H1 (cell line): ENCODE measurements around the gene PPP1R7. TPM values are rescaled to one million over a fixed set of nuclear protein-coding genes. Genes with fewer than 3 reads are reported as not detected.

Experiments
- CTCF ChIA-PET: fragments of 300-600 bp; sonication (Branson Sonifier 250); formaldehyde crosslinking; loops from one replicate; lab custom pipeline; 2021; ENCODE audit not compliant: partially characterized antibody; lab: Charles Lee
- POLR2A ChIA-PET: fragments of 300-600 bp; sonication (Branson Sonifier 250); formaldehyde crosslinking; loops from one replicate; lab custom pipeline; 2021; ENCODE audit warnings: inconsistent platforms; ENCODE audit not compliant: partially characterized antibody; lab: Charles Lee
- DNase-seq, 2 experiments: peaks; one replicate each; pipeline versions ENCODE4 v3.0.0 to v3.0.0-alpha.2; 2010 to 2022; ENCODE audit warnings: low spot score in 2 of 2, low read depth in 1 of 2, mixed read lengths in 1 of 2
- FAIRE-seq: peaks from 2 replicates; lab custom pipeline; 2011; peaks lifted over from hg19 to GRCh38; lab: Jason Lieb, UNC
- H2AFZ ChIP-seq: 2 replicates; pipeline ENCODE4 v1.8.1; 2012; ENCODE audit warnings: low read length, inconsistent platforms
- H2AK5ac ChIP-seq: 2 replicates; pipeline ENCODE4 v1.6.1; 2013; ENCODE audit warnings: low read depth, low read length
- H2BK120ac ChIP-seq: replicated peaks from 2 replicates; pipeline ENCODE3; 2013; ENCODE audit warnings: low read depth, low read length, inconsistent platforms
- H2BK12ac ChIP-seq: 2 replicates; pipeline ENCODE4 v1.6.1; 2013; ENCODE audit warnings: low read depth, low read length
- H2BK15ac ChIP-seq: 2 replicates; pipeline ENCODE4 v1.6.1; 2013; ENCODE audit warnings: low read length
- H2BK20ac ChIP-seq: 2 replicates; pipeline ENCODE4 v1.6.1; 2013; ENCODE audit warnings: low read length
- H2BK5ac ChIP-seq: 2 replicates; pipeline ENCODE4 v1.6.1; 2013; ENCODE audit warnings: low read depth, low read length
- H3K14ac ChIP-seq: 2 replicates; pipeline ENCODE4 v1.6.1; 2013; ENCODE audit warnings: inconsistent platforms; ENCODE audit not compliant: insufficient read length
- H3K18ac ChIP-seq: 2 replicates; pipeline ENCODE4 v1.6.1; 2013; ENCODE audit warnings: low read length; ENCODE audit errors: extremely low read depth
- H3K23ac ChIP-seq: 2 replicates; pipeline ENCODE4 v1.6.1; 2013; ENCODE audit warnings: inconsistent platforms; ENCODE audit not compliant: insufficient read length
- H3K23me2 ChIP-seq: 2 replicates; pipeline ENCODE4 v1.6.1; 2013; ENCODE audit warnings: low read depth, low read length
- H3K27ac ChIP-seq: 2 replicates; pipeline ENCODE4 v1.6.1; 2011; ENCODE audit warnings: low read depth, low read length, inconsistent platforms
- H3K27me3 ChIP-seq, 4 experiments: replicated peaks in 1 of 4; 1 replicate in 1 of 4; 2 replicates in 3 of 4; pipeline versions ENCODE4 v1.6.1 to v1.8.1; 2011 to 2013; ENCODE audit warnings: low read length in 3 of 4, mild to moderate bottlenecking in 3 of 4, inconsistent platforms in 2 of 4, mixed read lengths in 2 of 4, moderate library complexity in 1 of 4; ENCODE audit not compliant: control insufficient read depth in 3 of 4, insufficient read depth in 3 of 4; ENCODE audit errors: extremely low read depth in 1 of 4
- H3K36me3 ChIP-seq, 4 experiments: 2 replicates each; pipeline versions ENCODE4 v1.6.1 to v1.8.1; 2011 to 2013; ENCODE audit warnings: mild to moderate bottlenecking in 4 of 4, low read length in 3 of 4, moderate library complexity in 2 of 4, control low read depth in 1 of 4, inconsistent platforms in 1 of 4; ENCODE audit not compliant: insufficient read depth in 4 of 4, control insufficient read depth in 2 of 4
- H3K4ac ChIP-seq: replicated peaks from 2 replicates; pipeline ENCODE3; 2013; ENCODE audit warnings: low read length, low read depth, mixed read lengths, inconsistent platforms; ENCODE audit not compliant: insufficient read length
- H3K4me1 ChIP-seq, 4 experiments: replicated peaks in 1 of 4; 1 replicate in 1 of 4; 2 replicates in 3 of 4; pipeline versions ENCODE4 v1.6.1 to v1.8.1; 2011 to 2013; ENCODE audit warnings: low read length in 3 of 4, inconsistent platforms in 2 of 4, mixed read lengths in 1 of 4; ENCODE audit not compliant: insufficient read depth in 4 of 4, control insufficient read depth in 3 of 4
- H3K4me2 ChIP-seq, 2 experiments: 2 replicates each; pipeline versions ENCODE4 v1.6.1 to v1.8.1; 2011 to 2013; ENCODE audit warnings: low read depth in 2 of 2, low read length in 2 of 2, control low read depth in 1 of 2, inconsistent platforms in 1 of 2, mild to moderate bottlenecking in 1 of 2; ENCODE audit not compliant: insufficient read depth in 1 of 2
- H3K4me3 ChIP-seq, 4 experiments: fragments of 200-600, 300-600 bp in 1 of 4; sonication (generic), shearing (Covaris generic), sonication (Bioruptor Twin) in 1 of 4; 2 replicates each; pipeline versions ENCODE4 v1.5.1 to v1.8.1; 2011 to 2016; ENCODE audit warnings: low read length in 4 of 4, low read depth in 3 of 4, control low read depth in 2 of 4, inconsistent platforms in 2 of 4, mild to moderate bottlenecking in 2 of 4, mixed read lengths in 1 of 4, moderate library complexity in 1 of 4; ENCODE audit not compliant: insufficient read depth in 2 of 4; ENCODE audit errors: extremely low read depth in 1 of 4
- H3K56ac ChIP-seq: replicated peaks from 2 replicates; pipeline ENCODE3; 2013; ENCODE audit warnings: low read depth, mild to moderate bottlenecking, mixed read lengths, low read length, inconsistent platforms; ENCODE audit not compliant: insufficient read length
- H3K79me1 ChIP-seq: 2 replicates; pipeline ENCODE4 v1.6.1; 2013; ENCODE audit warnings: low read depth, low read length, control low read depth
- H3K79me2 ChIP-seq, 2 experiments: 2 replicates each; pipeline versions ENCODE4 v1.6.1 to v1.8.1; 2012 to 2013; ENCODE audit warnings: low read length in 2 of 2, mild to moderate bottlenecking in 2 of 2, inconsistent platforms in 1 of 2; ENCODE audit not compliant: insufficient read depth in 2 of 2, control insufficient read depth in 1 of 2
- H3K9ac ChIP-seq, 4 experiments: replicated peaks in 1 of 4; 1 replicate in 1 of 4; 2 replicates in 3 of 4; pipeline versions ENCODE4 v1.6.1 to v1.8.1; 2011 to 2013; ENCODE audit warnings: low read depth in 3 of 4, low read length in 3 of 4, control low read depth in 2 of 4, mild to moderate bottlenecking in 2 of 4, moderate library complexity in 2 of 4, inconsistent platforms in 1 of 4; ENCODE audit errors: extremely low read depth in 1 of 4
- H3K9me3 ChIP-seq, 2 experiments: 2 replicates each; pipeline versions ENCODE4 v1.6.1 to v1.8.1; 2012 to 2013; ENCODE audit warnings: mild to moderate bottlenecking in 2 of 2, moderate library complexity in 2 of 2, control low read depth in 1 of 2, inconsistent platforms in 1 of 2, low read depth in 1 of 2, low read length in 1 of 2, mixed read lengths in 1 of 2; ENCODE audit not compliant: insufficient read depth in 2 of 2
- H4K20me1 ChIP-seq, 2 experiments: replicated peaks in 1 of 2; 2 replicates each; pipeline versions ENCODE3 to v1.8.1; 2011 to 2013; ENCODE audit warnings: inconsistent platforms in 2 of 2, low read length in 2 of 2, mild to moderate bottlenecking in 1 of 2; ENCODE audit not compliant: insufficient read depth in 2 of 2, control insufficient read depth in 1 of 2
- H4K5ac ChIP-seq: 2 replicates; pipeline ENCODE4 v1.6.1; 2013; ENCODE audit warnings: low read length, low read depth, mixed read lengths, inconsistent platforms; ENCODE audit not compliant: insufficient read length
- H4K8ac ChIP-seq: 2 replicates; pipeline ENCODE4 v1.8.0; 2013; ENCODE audit warnings: mild to moderate bottlenecking, moderate library complexity, low read length, inconsistent platforms; ENCODE audit not compliant: insufficient read depth; ENCODE audit errors: extremely low read depth
- H4K91ac ChIP-seq: replicated peaks from 2 replicates; pipeline ENCODE3; 2013; ENCODE audit warnings: low read length, mixed read lengths, inconsistent platforms; ENCODE audit not compliant: insufficient read length
- KDM5A ChIP-seq: fragments of 200-600 bp; IDR thresholded peaks from 2 replicates; pipeline ENCODE4 v1.7.1; 2012; ENCODE audit warnings: mild to moderate bottlenecking, low read length, inconsistent platforms, mixed read lengths
- POLR2A ChIP-seq, 2 experiments: IDR thresholded peaks; 1 replicate in 1 of 2; 2 replicates in 1 of 2; pipeline ENCODE4 v1.6.1; 2011; ENCODE audit warnings: low read depth in 2 of 2, low read length in 2 of 2, mild to moderate bottlenecking in 2 of 2; ENCODE audit errors: control extremely low read depth in 1 of 2
- POLR2AphosphoS5 ChIP-seq: IDR thresholded peaks from 2 replicates; pipeline ENCODE4 v1.6.1; 2011; ENCODE audit warnings: low read depth, low read length
- SIX5 ChIP-seq: IDR thresholded peaks from 2 replicates; pipeline ENCODE4 v1.6.1; 2011; ENCODE audit warnings: mild to moderate bottlenecking, low read depth, low read length
- SP4 ChIP-seq: IDR thresholded peaks from 2 replicates; pipeline ENCODE4 v1.6.1; 2012; ENCODE audit warnings: low read length, inconsistent platforms
- WGBS, 2 experiments: shearing (Covaris generic) in 1 of 2; methylation state at CpG; one replicate each; pipeline versions ENCODE4 v1.1.6 to v1.1.7; 2013 to 2015; ENCODE audit warnings: low lambda C conversion rate in 2 of 2, mixed read lengths in 2 of 2, inconsistent platforms in 1 of 2, low coverage in 1 of 2, missing lambda C conversion rate in 1 of 2; ENCODE audit not compliant: insufficient replicate concordance in 2 of 2, insufficient coverage in 1 of 2, insufficient read length in 1 of 2; ENCODE audit errors: extremely low coverage in 1 of 2, missing lambda C conversion rate in 1 of 2; 5-methylcytosine and 5-hydroxymethylcytosine counted together
- polyA plus RNA-seq, 7 experiments: library from polyadenylated mRNA; depleted of rRNA in 3 of 7; stranded (reverse) in 5 of 7; unstranded in 2 of 7; fragments of >200 nt in 5 of 7; fragments of 200-250 nt in 2 of 7; gene quantifications; 1 replicate in 5 of 7; 2 replicates in 1 of 7; 4 replicates in 1 of 7; pipeline versions ENCODE4 v1.2.1 to v1.2.3, GENCODE V29; 2011 to 2013; ENCODE audit warnings: missing spikeins in 2 of 7, mixed read lengths in 2 of 7
- total RNA-seq: library from RNA; stranded (reverse); fragmentation: NEBNext Ultra II Directional; extraction: Animal tissue kit (Norgen Biotek cat#: 25700); gene quantifications from 2 replicates; pipeline ENCODE4 v1.2.1, GENCODE V29; 2021

The PPP1R7 gene
- total and polyA plus RNA-seq, 2 of the 8 experiments (the other 6 are each of a cell fraction or from before 2014, with no cell fraction given): 22.2 to 64.0 TPM

GRCh38 chr2:241225545-241225944 lies 75.3 kb downstream of the PPP1R7 start:
- no peak overlapping the region for H4K5ac ChIP-seq
- H2BK120ac ChIP-seq: no peak overlapping the region
- no peak overlapping the region for H2BK20ac ChIP-seq
- peaks cover 10 to 23% (median 23%) of the 10 kb centered on the region in 4 experiments; a peak in 7 of 8 replicates for H3K36me3 ChIP-seq
- 97% methylated on average over 16 of the region's 16 CpGs; no CpG with 5 or more reads in 1 of the 2 experiments for WGBS, 2 experiments
- no peak for DNase-seq
- CTCF ChIA-PET: interaction anchor here (0.8 to 1.1 kb wide), 2 partner anchors 9 to 83 kb away, joined by 4 read pairs; no protein-coding TSS in a partner anchor
- H3K9me3 ChIP-seq: no peaks in the 10 kb centered on the region
- no peak overlapping the region for H3K27ac ChIP-seq
- H3K23me2 ChIP-seq: no peaks in the 10 kb centered on the region
- H3K4me3 ChIP-seq: no peak overlapping the region
- no peak overlapping the region for H3K9ac ChIP-seq
- H3K4ac ChIP-seq: no peak overlapping the region
- no peak overlapping the region for H3K4me2 ChIP-seq
- H4K8ac ChIP-seq: no peak overlapping the region
- H3K14ac ChIP-seq: no peak overlapping the region
- no peak overlapping the region for H2BK15ac ChIP-seq
- no peaks in the 10 kb centered on the region; a peak in 1 of 7 replicates for H3K4me1 ChIP-seq
- H2BK5ac ChIP-seq: no peak overlapping the region
- POLR2A ChIA-PET: interaction anchor here (1.0 to 1.5 kb wide), 5 partner anchors 8 to 42 kb away, joined by 3 to 4 read pairs (median 3); no protein-coding TSS in a partner anchor
- H3K27me3 ChIP-seq: no peaks in the 10 kb centered on the region
- no peak overlapping the region for H4K91ac ChIP-seq
- H3K79me1 ChIP-seq: peaks cover 3% of the 10 kb centered on the region; the same call in 1 of the 2 replicates
- H3K18ac ChIP-seq: no peak overlapping the region
- FAIRE-seq: no peak
- H3K23ac ChIP-seq: no peak overlapping the region
- H2AFZ ChIP-seq: no peak overlapping the region
- no peak overlapping the region for H2AK5ac ChIP-seq
- no peak overlapping the region for H2BK12ac ChIP-seq
- TF ChIP-seq POLR2AphosphoS5 (peak; percentile 16; the same call in 1 of the 2 replicates), SIX5 (no peak), KDM5A (no peak), SP4 (no peak), POLR2A (IDR thresholded peaks at IDR 0.05; ENCODE audit: control extremely low read depth in 1 of 2, low read depth in 2 of 2, low read length in 2 of 2) (0 out of 3 replicates have a peak, but pooled peaks of 1 of the 2 experiments have one; percentile 8)
- no peak overlapping the region for H3K56ac ChIP-seq
- H4K20me1 ChIP-seq: peaks cover 16 to 26% of the 10 kb centered on the region in 2 experiments
- no peaks in the 10 kb centered on the region; a peak in 1 of 4 replicates for H3K79me2 ChIP-seq
